AG04450 (cell line): ENCODE measurements around the gene LIX1L. TPM values are rescaled to one million over a fixed set of nuclear protein-coding genes. Genes with fewer than 3 reads are reported as not detected.
A peak's percentile ranks its signal among the peaks of the same experiment; 100 is the strongest.

Experiments
- CTCF ChIA-PET: fragments of 300-600, 350-600 bp; formaldehyde crosslinking; extraction: SDS; loops from one replicate; lab custom pipeline; 2022; ENCODE audit warnings: antibody characterized with exemption, inconsistent platforms; lab: Charles Lee
- POLR2A ChIA-PET: fragments of 350-600 bp; formaldehyde crosslinking; extraction: SDS; loops from one replicate; lab custom pipeline; 2021; ENCODE audit warnings: antibody characterized with exemption, inconsistent platforms; lab: Yijun Ruan, JAX
- DNase-seq: peaks from one replicate; pipeline ENCODE4 v3.0.0-alpha.2; 2011; ENCODE audit warnings: low read depth, low spot score
- H3K27ac ChIP-seq: one replicate; pipeline ENCODE4 v1.5.1; 2012; ENCODE audit warnings: low read depth, low read length, control low read depth
- H3K27me3 ChIP-seq: one replicate; pipeline ENCODE4 v1.6.0; 2012; ENCODE audit warnings: low read length; ENCODE audit not compliant: control insufficient read depth, insufficient read depth
- H3K4me3 ChIP-seq: 2 replicates; pipeline ENCODE4 v1.5.1; 2011; ENCODE audit warnings: mild to moderate bottlenecking, low read depth, low read length, control low read depth
- H3K9me3 ChIP-seq: 2 replicates; pipeline ENCODE4 v1.5.1; 2012; ENCODE audit warnings: low read length; ENCODE audit not compliant: control insufficient read depth, insufficient read depth
- CTCF ChIP-seq: IDR thresholded peaks from 2 replicates; pipeline ENCODE4 v1.5.1; 2011; ENCODE audit warnings: low read depth, low read length, control low read depth, inconsistent platforms
- polyA plus RNA-seq: library from polyadenylated mRNA; depleted of rRNA; stranded (reverse); fragments of >200 nt; gene quantifications from 2 replicates; pipeline ENCODE4 v1.2.3, GENCODE V29; 2011

Gene LIX1L
- polyA plus RNA-seq, 1 experiment = 47.2 TPM

GRCh38 chr1:145964328-145965118 lies 6.7 kb upstream of the LIX1L start, which contains the start of the genes ANKRD34A and POLR3GL:
Gene ANKRD34A, minus strand, starts transcription at chr1:145964575. Its CDS starts 2,816 bp downstream, at chr1:145961759.
Gene POLR3GL, plus strand, starts transcription at chr1:145964690. Its CDS starts 10,176 bp downstream, at chr1:145974866.
- CTCF ChIA-PET = interaction anchor here (1.1 to 4.0 kb wide), 8 partner anchors 14 to 119 kb away, joined by 3 to 37 read pairs (median 5); partner anchors contain the start of genes NUDT17 and RBM8A
- H3K4me3 ChIP-seq = peak within 1 kb of the TSS; percentile 79
- peak; percentile 15; the same call in 1 of the 2 replicates for TF ChIP-seq CTCF
- H3K9me3 ChIP-seq = peaks cover 7% of the 10 kb centered on the region
- H3K27me3 ChIP-seq = no peaks in the 10 kb centered on the region
- peak within 1 kb of the TSS; percentile 89 for H3K27ac ChIP-seq
- peak; percentile 72 for DNase-seq
- POLR2A ChIA-PET = interaction anchor here (1.0 to 3.5 kb wide), 9 partner anchors 15 to 119 kb away, joined by 3 to 21 read pairs (median 9); partner anchors contain the start of genes NUDT17, PEX11B, PIAS3 and RBM8A

GRCh38 chr1:145963265-145964019 lies 5.6 kb upstream of the LIX1L start:
- H3K27ac ChIP-seq = peak overlapping the region; percentile 89
- peaks cover 7% of the 10 kb centered on the region for H3K9me3 ChIP-seq
- H3K27me3 ChIP-seq = no peaks in the 10 kb centered on the region
- ChIA-PET CTCF (interaction anchor here (1.2 to 4.0 kb wide), 6 partner anchors 15 to 118 kb away, joined by 4 to 37 read pairs (median 5); partner anchors contain the start of genes NUDT17 and RBM8A), POLR2A (interaction anchor here (1.0 to 3.5 kb wide), 10 partner anchors 16 to 118 kb away, joined by 3 to 21 read pairs (median 10); partner anchors contain the start of genes NUDT17, PEX11B, PIAS3 and RBM8A)
- H3K4me3 ChIP-seq = peak overlapping the region; percentile 79
- no peak for TF ChIP-seq CTCF
- no peak for DNase-seq

DNA sequence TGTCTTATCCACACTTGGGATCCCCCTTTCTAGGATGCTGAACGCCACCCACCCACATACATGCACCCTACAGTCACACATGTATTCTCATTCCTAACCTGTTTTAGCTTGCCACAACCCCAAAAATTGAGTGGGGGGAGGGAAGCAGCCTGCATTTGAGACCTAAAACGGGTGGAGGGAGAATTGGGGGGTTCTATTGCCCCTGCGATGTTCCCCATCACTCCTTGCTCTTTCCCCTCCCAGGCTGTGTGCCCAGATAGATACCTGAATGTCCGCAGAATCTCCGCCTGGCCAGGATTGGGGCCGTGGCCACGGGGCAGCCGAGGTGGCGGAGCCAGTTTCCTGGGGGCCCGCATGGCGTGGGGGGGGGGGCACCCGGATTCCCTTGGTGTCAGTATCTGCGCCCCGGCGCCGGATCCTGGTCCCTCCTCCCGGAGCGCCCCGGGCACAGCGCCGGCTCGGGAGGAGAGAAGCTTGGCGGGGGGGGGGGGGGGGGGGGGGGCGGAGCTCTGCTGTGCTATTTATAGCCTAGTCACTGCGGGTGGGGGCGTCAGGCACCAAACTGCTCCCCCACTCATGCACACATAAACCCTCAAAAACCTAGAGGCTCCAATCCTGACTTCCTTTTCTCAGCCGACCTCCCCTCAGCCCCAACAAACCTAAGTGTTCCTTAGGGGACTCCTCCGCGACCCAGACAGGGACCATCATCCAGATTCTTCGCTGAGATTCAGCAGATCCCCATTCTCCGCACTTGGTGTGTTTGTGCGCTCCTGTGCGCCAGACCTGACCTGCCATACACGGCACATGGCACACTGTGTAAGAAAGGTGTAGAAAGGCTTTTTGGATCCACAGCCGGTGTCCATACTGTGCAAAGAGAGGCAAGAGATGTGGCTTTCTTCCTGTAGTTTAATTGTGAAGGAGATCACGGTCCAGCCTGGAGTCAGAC lies 4.6 kb upstream of the LIX1L start:
- H3K27me3 ChIP-seq = no peaks in the 10 kb centered on the region
- peak overlapping the region; percentile 78 for H3K27ac ChIP-seq
- peaks cover 5% of the 10 kb centered on the region for H3K9me3 ChIP-seq
- ChIA-PET CTCF (interaction anchor here (1.4 to 3.0 kb wide), 3 partner anchors 15 to 117 kb away, joined by 5 to 15 read pairs (median 7); partner anchors contain the start of gene NUDT17), POLR2A (interaction anchor here (0.6 to 3.5 kb wide), 5 partner anchors 36 to 117 kb away, joined by 3 to 15 read pairs (median 9); partner anchors contain the start of genes NUDT17 and PIAS3)
- H3K4me3 ChIP-seq = peak overlapping the region; percentile 72
- DNase-seq = no peak
- no peak for TF ChIP-seq CTCF

- H3K9me3 ChIP-seq = no peaks in the 10 kb centered on the region; the same call in 1 of the 2 replicates
- peak overlapping the region; percentile 78 for H3K27ac ChIP-seq
- peak overlapping the region; percentile 72 for H3K4me3 ChIP-seq
- DNase-seq = no peak
- CTCF ChIA-PET = interaction anchor here (2.0 kb wide), 1 partner anchor 16 kb away, joined by 7 read pairs; no protein-coding TSS in a partner anchor
- POLR2A ChIA-PET = interaction anchor here (1.9 to 3.5 kb wide), 2 partner anchors 70 to 102 kb away, joined by 10 to 15 read pairs; partner anchors contain the start of gene PIAS3
- no peak for TF ChIP-seq CTCF
- no peaks in the 10 kb centered on the region for H3K27me3 ChIP-seq
Observed at GRCh38 chr1:145961425-145962156, 3.8 kb upstream of the LIX1L start.
